ENCODE measurements around the gene PYDC1.

GRCh38 chr16:31184888-31185287 lies 32.0 kb downstream of the PYDC1 start:
- TF ChIP-seq CTCF (IDR thresholded peaks at IDR 0.05; ENCODE audit: low read depth, low read length) = no peak
- TF ChIP-seq POLR2A (IDR thresholded peaks at IDR 0.05; ENCODE audit: extremely low read depth, insufficient read length) = no peak
- no peak for TF ChIP-seq MAX (IDR thresholded peaks at IDR 0.05; ENCODE audit: low read depth, low read length)

Measured in NB4 (cell line).